AG09309 (cell line): ENCODE measurements around the gene GDA.

Source experiments
- DNase-seq: peaks from one replicate; pipeline ENCODE4 v3.0.0-alpha.2; 2010; ENCODE audit warnings: low read depth
- H3K4me3 ChIP-seq: 2 replicates; pipeline ENCODE4 v1.5.1; 2011; ENCODE audit warnings: mild to moderate bottlenecking, low read depth, low read length, moderate library complexity; ENCODE audit not compliant: control insufficient read depth
- CTCF ChIP-seq: IDR thresholded peaks from 2 replicates; pipeline ENCODE4 v1.5.1; 2011; ENCODE audit warnings: mild to moderate bottlenecking, low read depth, low read length, inconsistent platforms; ENCODE audit not compliant: insufficient read depth, control insufficient read depth; ENCODE audit errors: missing control alignments

GDA gene

GRCh38 chr9:72292256-72292682 lies 143.0 kb downstream of the GDA start:
- DNase-seq, result no peak
- H3K4me3 ChIP-seq, result no peak overlapping the region
- TF ChIP-seq CTCF, result peak; percentile 36

- no peak for DNase-seq
- TF ChIP-seq CTCF, result no peak
- no peak overlapping the region for H3K4me3 ChIP-seq
These were observed 143.8 kb downstream of the GDA start for GRCh38 chr9:72292874-72293607.

- no peak for DNase-seq
- no peak overlapping the region for H3K4me3 ChIP-seq
- no peak for TF ChIP-seq CTCF
These were observed 145.7 kb downstream of the GDA start for GRCh38 chr9:72294936-72295335.

GRCh38 chr9:72297516-72297915 lies 148.3 kb downstream of the GDA start:
- no peak for DNase-seq
- no peak for TF ChIP-seq CTCF
- no peak overlapping the region for H3K4me3 ChIP-seq

- no peak overlapping the region for H3K4me3 ChIP-seq
- no peak for DNase-seq
- no peak for TF ChIP-seq CTCF
These were observed 149.9 kb downstream of the GDA start for GRCh38 chr9:72299017-72299603.

- DNase-seq, result no peak
- H3K4me3 ChIP-seq, result no peak overlapping the region
- TF ChIP-seq CTCF, result no peak
These were observed 151.6 kb downstream of the GDA start for GRCh38 chr9:72300873-72301272.
